OCI-LY3 (cell line): Measurements from ENCODE around the gene CPS1.

Experiments
- H2AFZ ChIP-seq: fragments of 200-600, 300-600 bp; shearing (Covaris generic); 2 replicates; pipeline ENCODE4 v1.6.0; 2014; ENCODE audit warnings: antibody characterized with exemption, low read depth, low read length
- H3K27ac ChIP-seq: fragments of 200-600, 300-600 bp; sonication (generic); 2 replicates; pipeline ENCODE4 v1.5.1; 2014; ENCODE audit warnings: mild to moderate bottlenecking, low read length, moderate library complexity, mixed read lengths
- H3K27me3 ChIP-seq: fragments of 200-600, 300-600 bp; sonication (generic); 2 replicates; pipeline ENCODE4 v1.6.1; 2014; ENCODE audit warnings: low read depth, low read length, mixed read lengths
- H3K36me3 ChIP-seq: fragments of 200-600, 300-600 bp; sonication (generic); replicated peaks from 2 replicates; pipeline ENCODE3; 2014; ENCODE audit warnings: low read depth, low read length, mixed read lengths
- H3K4me1 ChIP-seq: fragments of 300-600, 200-600 bp; sonication (generic); 2 replicates; pipeline ENCODE4 v1.6.1; 2014; ENCODE audit warnings: low read length, mixed read lengths
- H3K4me2 ChIP-seq: fragments of 200-600, 300-600 bp; sonication (generic); 2 replicates; pipeline ENCODE4 v1.6.1; 2014; ENCODE audit warnings: low read length, mixed read lengths
- H3K4me3 ChIP-seq: fragments of 300-600, 200-600 bp; sonication (generic); 2 replicates; pipeline ENCODE4 v1.5.1; 2014; ENCODE audit warnings: antibody characterized with exemption, mild to moderate bottlenecking, low read length, moderate library complexity
- H3K79me2 ChIP-seq: fragments of 300-600, 200-600 bp; shearing (Covaris generic); 2 replicates; pipeline ENCODE4 v1.6.1; 2014; ENCODE audit warnings: mild to moderate bottlenecking, low read length, mixed read lengths
- H3K9ac ChIP-seq: fragments of 300-600, 200-600 bp; shearing (Covaris generic); 2 replicates; pipeline ENCODE4 v1.6.0; 2014; ENCODE audit warnings: mild to moderate bottlenecking, low read length, moderate library complexity
- H3K9me3 ChIP-seq: fragments of 200-600, 300-600 bp; shearing (Covaris generic); 2 replicates; pipeline ENCODE4 v1.6.1; 2014; ENCODE audit warnings: low read length, mixed read lengths; ENCODE audit not compliant: insufficient read depth
- H4K20me1 ChIP-seq: fragments of 200-600, 300-600 bp; sonication (generic); 2 replicates; pipeline ENCODE4 v1.6.1; 2016; ENCODE audit warnings: low read length, mixed read lengths; ENCODE audit not compliant: insufficient read depth
- EZH2phosphoT487 ChIP-seq: fragments of 200-600 bp; shearing (Covaris generic); IDR thresholded peaks from 2 replicates; pipeline ENCODE4 v1.6.1; 2018; ENCODE audit warnings: antibody characterized with exemption, mixed run types, low read depth
- TF ChIP-seq, protein P1 (sequence below): fragments of 200-600, 300-600 bp; sonication (generic); IDR thresholded peaks from 2 replicates; pipeline ENCODE4 v1.5.1; 2014; ENCODE audit warnings: antibody characterized with exemption, low read length, low read depth

CPS1 gene

GRCh38 chr2:210687786-210688470, 131.5 kb downstream of the CPS1 start:
- Histone ChIP-seq H3K4me2 (no peak overlapping the region), H3K36me3 (no peaks in the 10 kb centered on the region), H3K27ac (no peak overlapping the region), H4K20me1 (no peaks in the 10 kb centered on the region), H3K79me2 (no peaks in the 10 kb centered on the region), H3K27me3 (no peaks in the 10 kb centered on the region), H3K4me1 (no peaks in the 10 kb centered on the region), H3K4me3 (no peak overlapping the region), H3K9me3 (no peaks in the 10 kb centered on the region), H3K9ac (no peak overlapping the region), H2AFZ (no peak overlapping the region)
- TF ChIP-seq, protein P1, sequence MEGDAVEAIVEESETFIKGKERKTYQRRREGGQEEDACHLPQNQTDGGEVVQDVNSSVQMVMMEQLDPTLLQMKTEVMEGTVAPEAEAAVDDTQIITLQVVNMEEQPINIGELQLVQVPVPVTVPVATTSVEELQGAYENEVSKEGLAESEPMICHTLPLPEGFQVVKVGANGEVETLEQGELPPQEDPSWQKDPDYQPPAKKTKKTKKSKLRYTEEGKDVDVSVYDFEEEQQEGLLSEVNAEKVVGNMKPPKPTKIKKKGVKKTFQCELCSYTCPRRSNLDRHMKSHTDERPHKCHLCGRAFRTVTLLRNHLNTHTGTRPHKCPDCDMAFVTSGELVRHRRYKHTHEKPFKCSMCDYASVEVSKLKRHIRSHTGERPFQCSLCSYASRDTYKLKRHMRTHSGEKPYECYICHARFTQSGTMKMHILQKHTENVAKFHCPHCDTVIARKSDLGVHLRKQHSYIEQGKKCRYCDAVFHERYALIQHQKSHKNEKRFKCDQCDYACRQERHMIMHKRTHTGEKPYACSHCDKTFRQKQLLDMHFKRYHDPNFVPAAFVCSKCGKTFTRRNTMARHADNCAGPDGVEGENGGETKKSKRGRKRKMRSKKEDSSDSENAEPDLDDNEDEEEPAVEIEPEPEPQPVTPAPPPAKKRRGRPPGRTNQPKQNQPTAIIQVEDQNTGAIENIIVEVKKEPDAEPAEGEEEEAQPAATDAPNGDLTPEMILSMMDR: no peak
- no peak for TF ChIP-seq EZH2phosphoT487

DNA sequence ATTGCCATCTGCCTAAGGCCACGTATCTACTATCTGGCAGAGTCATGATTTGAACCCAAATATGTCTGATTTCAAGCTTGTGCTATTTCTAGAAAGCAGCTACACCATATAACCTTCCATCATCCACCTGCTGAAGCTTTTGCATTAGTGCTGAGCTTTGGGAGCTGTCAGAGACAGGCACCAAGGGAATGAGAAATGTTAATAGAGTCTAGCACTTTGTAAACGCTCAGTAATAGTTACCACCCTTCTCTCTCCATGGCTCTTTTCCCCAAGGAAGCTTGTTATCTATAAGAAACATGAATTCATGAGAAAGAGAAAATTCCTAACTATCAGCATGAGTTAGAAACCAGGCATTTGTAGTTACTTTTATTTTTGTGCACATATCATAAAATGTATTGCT, 151.5 kb downstream of the CPS1 start:
- H3K4me1 ChIP-seq: peaks cover 7% of the 10 kb centered on the region
- H3K9me3 ChIP-seq: no peaks in the 10 kb centered on the region
- no peaks in the 10 kb centered on the region for H4K20me1 ChIP-seq
- H3K36me3 ChIP-seq: no peaks in the 10 kb centered on the region
- H3K79me2 ChIP-seq: no peaks in the 10 kb centered on the region
- H3K27ac ChIP-seq: no peak overlapping the region
- no peaks in the 10 kb centered on the region for H3K27me3 ChIP-seq
- no peak for TF ChIP-seq EZH2phosphoT487
- TF ChIP-seq, protein P1: no peak
- no peak overlapping the region for H3K4me2 ChIP-seq
- no peak overlapping the region for H3K4me3 ChIP-seq
- H3K9ac ChIP-seq: no peak overlapping the region
- H2AFZ ChIP-seq: no peak overlapping the region

DNA sequence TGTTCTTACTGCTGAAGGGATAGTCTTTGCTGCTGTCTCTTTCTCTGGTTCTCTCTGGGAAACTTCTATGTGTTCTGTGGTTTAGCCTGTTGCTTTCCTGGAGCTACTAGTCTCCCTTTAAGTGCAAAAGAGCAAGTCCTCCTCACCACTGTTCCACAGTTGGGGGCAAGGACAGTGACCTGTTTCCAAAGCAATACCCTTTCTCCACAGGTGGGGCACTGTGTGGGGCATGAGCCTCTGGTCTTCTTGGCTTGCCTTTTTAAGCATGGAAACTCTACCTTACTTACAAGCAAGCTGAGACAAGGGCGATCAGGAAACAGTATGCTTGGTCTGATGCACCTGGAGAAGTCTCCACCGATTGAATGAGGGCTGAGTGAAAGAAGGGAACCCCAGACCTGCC, 156.7 kb downstream of the CPS1 start:
- Histone ChIP-seq H3K27me3 (no peaks in the 10 kb centered on the region), H3K4me2 (no peak overlapping the region), H2AFZ (no peak overlapping the region), H3K9me3 (no peaks in the 10 kb centered on the region), H3K79me2 (no peaks in the 10 kb centered on the region), H3K27ac (no peak overlapping the region), H4K20me1 (no peaks in the 10 kb centered on the region), H3K4me1 (peaks cover 7% of the 10 kb centered on the region), H3K36me3 (no peaks in the 10 kb centered on the region), H3K4me3 (no peak overlapping the region), H3K9ac (no peak overlapping the region)
- no peak for TF ChIP-seq EZH2phosphoT487
- TF ChIP-seq, protein P1: no peak

DNA sequence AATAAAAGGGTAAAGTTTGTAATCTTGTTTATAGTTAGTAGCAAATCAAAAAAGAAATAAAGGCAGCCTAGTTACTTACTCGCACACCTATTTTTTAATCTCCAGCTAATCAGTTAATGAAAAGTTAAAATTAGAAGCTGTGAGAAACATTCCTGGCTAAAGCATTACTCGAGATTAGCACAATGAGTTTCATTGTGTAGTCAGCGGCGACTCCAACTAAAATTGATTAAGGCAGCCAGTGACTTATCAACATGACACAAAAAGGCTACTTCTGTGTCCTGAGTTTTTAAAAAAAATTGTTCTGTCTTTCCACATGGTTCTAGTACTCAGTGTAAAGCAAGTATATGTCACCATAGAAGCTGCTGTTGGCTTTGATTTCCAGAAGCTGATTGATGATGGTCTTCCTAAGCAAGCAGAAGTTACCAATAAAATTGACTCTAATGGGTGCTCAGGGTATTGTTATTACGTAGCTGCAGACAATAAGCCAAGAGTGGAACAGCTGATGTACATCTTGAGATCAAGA, 159.2 kb downstream of the CPS1 start:
- Histone ChIP-seq H4K20me1 (no peaks in the 10 kb centered on the region), H3K27ac (no peak overlapping the region), H3K36me3 (no peaks in the 10 kb centered on the region), H3K9ac (no peak overlapping the region), H3K9me3 (no peaks in the 10 kb centered on the region), H3K27me3 (no peaks in the 10 kb centered on the region), H3K4me1 (peaks cover 7% of the 10 kb centered on the region), H3K79me2 (no peaks in the 10 kb centered on the region), H3K4me3 (no peak overlapping the region), H3K4me2 (no peak overlapping the region), H2AFZ (no peak overlapping the region)
- TF ChIP-seq EZH2phosphoT487: no peak
- TF ChIP-seq, protein P1: no peak
